ENCODE measurements around the gene CHFR. TPM values are rescaled to one million over a fixed set of nuclear protein-coding genes. Genes with fewer than 3 reads are reported as not detected.
"Not testable (repeated sequence)": the region's sequence is repeated elsewhere in the genome, so short reads cannot be mapped to it uniquely, and the experiment has no call there.

CHFR gene
- total RNA-seq, 1 experiment from 2014 or later: 74.0 TPM

GRCh38 chr12:132847363-132848356, 39.7 kb downstream of the CHFR start:
- no peak for ATAC-seq
- no TSS peak for BruUV-seq (replicated peaks)
- H3K4me3 ChIP-seq (ENCODE audit: low read depth in 2 of 2, low read length in 2 of 2): no peak overlapping the region

GRCh38 chr12:132844681-132845080, 42.7 kb downstream of the CHFR start:
- peaks cover 17% of the 10 kb centered on the region for H3K36me3 ChIP-seq (ENCODE audit: control insufficient read depth, insufficient read depth, low read length)
- in situ Hi-C loops (cut with HindIII; ENCODE audit: low pct_unique_long_range_greater_than_20kb, low sequenced_read_pairs); H3K27ac ChIP-seq (ENCODE audit: low read length); BruUV-seq (replicated peaks); CTCF ChIA-PET; intact Hi-C loops (cut with micrococcal nuclease; ENCODE audit: unreplicated experiment); POLR2A ChIA-PET; DNase-seq (ENCODE audit: low read depth, low spot score); H3K4me1 ChIP-seq (ENCODE audit: control insufficient read depth, insufficient read depth, low read length); ATAC-seq; H3K27me3 ChIP-seq (ENCODE audit: control insufficient read depth, insufficient read depth, low read length); H3K9me3 ChIP-seq (ENCODE audit: control insufficient read depth, insufficient read depth, low read depth, low read length); H3K4me3 ChIP-seq (ENCODE audit: low read depth in 2 of 2, low read length in 2 of 2): not testable (repeated sequence)

More at GRCh38 chr12:132847363-132848356, 39.7 kb downstream of the CHFR start:
- in situ Hi-C loops (cut with HindIII; ENCODE audit: low pct_unique_long_range_greater_than_20kb, low sequenced_read_pairs): no loop called here
- intact Hi-C loops (cut with micrococcal nuclease; ENCODE audit: unreplicated experiment): no loop called here
- ChIA-PET CTCF (no interaction called here), POLR2A (no interaction called here)
- no peak for DNase-seq (ENCODE audit: low read depth, low spot score)
- Histone ChIP-seq H3K4me1 (ENCODE audit: control insufficient read depth, insufficient read depth, low read length) (no peaks in the 10 kb centered on the region), H3K36me3 (ENCODE audit: control insufficient read depth, insufficient read depth, low read length) (peaks cover 9% of the 10 kb centered on the region; the same call in 1 of the 2 replicates), H3K27ac (ENCODE audit: low read length) (no peak overlapping the region), H3K27me3 (ENCODE audit: control insufficient read depth, insufficient read depth, low read length) (no peaks in the 10 kb centered on the region), H3K9me3 (ENCODE audit: control insufficient read depth, insufficient read depth, low read depth, low read length) (no peaks in the 10 kb centered on the region)
- TF ChIP-seq CTCF (IDR thresholded peaks at IDR 0.05): no peak
- no peak for TF ChIP-seq SIN3A (IDR thresholded peaks at IDR 0.05; ENCODE audit: borderline replicate concordance, insufficient read depth, low read depth, low read length)
- no peak for TF ChIP-seq TCF7L2 (IDR thresholded peaks at IDR 0.05; ENCODE audit: low read depth, low read length)
- no peak for TF ChIP-seq POLR2AphosphoS5 (IDR thresholded peaks at IDR 0.05; ENCODE audit: low read depth, low read length)
- TF ChIP-seq REST (IDR thresholded peaks at IDR 0.05; ENCODE audit: insufficient read depth in 1 of 2, low read depth in 2 of 2, low read length in 1 of 2): no peak

Data from Panc1 (cell line).